ENCODE data around the gene METTL13. TPM values are rescaled to one million over a fixed set of nuclear protein-coding genes. Genes with fewer than 3 reads are reported as not detected.
A peak's percentile ranks its signal among the peaks of the same experiment; 100 is the strongest.
"Not testable (repeated sequence)": the region's sequence is repeated elsewhere in the genome, so short reads cannot be mapped to it uniquely, and the experiment has no call there.

Gene METTL13
- polyA plus RNA-seq, 10 donors = 19.3 to 29.1 (median 20.7) TPM

DNA sequence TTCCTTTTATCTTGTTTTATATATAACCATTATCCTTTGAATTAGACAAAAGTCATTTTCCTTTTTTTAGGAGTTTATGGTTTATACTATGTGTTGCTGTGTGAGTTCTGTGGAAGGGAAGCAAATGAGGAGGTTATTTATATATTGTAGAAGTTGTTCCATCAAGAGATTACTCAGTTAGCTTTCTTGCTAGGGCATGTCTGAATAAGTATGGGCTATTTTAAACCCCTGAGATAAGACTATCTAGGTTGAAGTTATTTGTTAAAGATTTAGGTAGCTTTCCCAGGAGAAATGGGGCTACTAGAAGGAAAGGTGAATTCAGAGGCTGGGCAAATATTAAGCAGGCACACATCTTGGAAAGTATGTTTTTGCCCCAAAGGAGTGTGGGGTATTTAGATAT lies 23.4 kb upstream of the METTL13 start:
- no peak for DNase-seq

DNA sequence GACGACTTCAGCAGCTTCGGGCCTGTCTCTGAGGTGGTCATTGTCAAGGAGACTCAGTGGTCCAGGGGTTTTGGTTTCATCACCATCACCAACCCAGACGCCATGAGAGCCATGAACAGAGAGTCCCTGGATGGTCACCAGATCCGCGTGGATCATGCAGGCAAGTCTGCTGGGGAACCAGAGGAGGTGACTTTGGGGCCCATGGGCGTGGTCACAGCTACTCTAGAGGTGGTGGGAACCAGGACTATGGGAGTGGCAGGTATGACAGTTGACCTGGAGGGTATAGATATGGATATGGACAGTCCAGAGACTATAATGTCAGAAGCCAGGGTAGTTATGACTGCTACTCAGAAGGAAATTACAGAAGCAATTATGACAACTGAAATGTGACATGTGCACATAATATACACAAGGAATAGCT lies 19.3 kb upstream of the METTL13 start:
- no peak for DNase-seq

DNA sequence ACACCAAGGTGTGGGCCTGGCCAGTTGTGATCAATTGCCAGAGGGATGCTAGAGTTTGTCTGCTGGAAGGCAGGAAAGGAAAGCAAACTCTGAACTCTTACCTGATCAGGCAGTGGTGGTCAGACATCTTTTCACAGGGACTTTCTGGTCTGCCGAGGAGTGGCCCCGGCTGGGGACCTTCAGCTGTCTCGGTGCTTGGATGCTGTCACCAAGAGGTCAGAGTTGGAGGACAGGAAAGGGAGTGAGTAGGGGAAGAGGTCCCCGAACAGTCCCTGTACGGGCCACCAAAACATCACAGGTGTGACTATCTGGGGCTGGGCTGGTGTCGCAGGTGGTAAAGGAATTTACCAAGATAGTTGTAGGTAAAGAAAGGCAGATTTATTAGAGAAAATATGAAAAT lies 17.7 kb upstream of the METTL13 start:
- DNase-seq = no peak

DNA sequence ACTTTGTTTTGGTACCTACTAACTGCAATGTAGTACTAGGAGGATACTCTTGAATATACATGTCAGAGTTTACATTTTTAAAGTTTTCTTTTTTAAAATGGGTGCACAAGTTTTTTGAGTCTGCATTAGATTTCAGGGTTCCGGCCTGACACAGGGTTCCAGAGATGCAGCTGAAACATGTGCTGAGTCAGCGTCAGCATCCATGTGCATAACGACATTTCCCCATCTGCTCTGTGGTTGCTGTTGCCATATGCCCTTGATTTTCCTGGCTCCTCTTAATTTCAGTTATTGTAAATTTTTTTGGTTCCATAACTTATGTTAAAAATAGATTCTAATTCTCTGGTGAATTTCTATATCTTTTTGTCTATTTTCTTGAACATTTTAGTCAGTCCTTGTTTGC lies 12.3 kb upstream of the METTL13 start:
- no peak for DNase-seq

DNA sequence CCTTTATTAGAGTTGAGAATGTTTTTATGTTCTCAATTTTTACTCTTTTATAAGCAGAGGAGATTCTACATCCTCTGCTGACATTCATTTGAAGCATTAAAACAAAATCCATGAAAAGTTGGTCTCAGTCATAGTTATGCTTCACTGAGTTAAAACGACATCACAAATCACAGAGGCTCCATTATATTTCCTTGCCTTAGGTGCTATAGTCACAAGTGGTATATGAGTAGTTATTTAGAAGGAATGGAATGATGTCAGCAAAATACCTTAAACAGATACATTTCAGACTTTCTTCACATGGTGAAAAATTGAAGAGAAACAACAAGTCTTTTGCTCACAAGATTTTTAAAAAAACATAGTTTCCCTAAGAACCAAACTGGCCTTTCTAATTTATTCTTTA lies 11.7 kb upstream of the METTL13 start:
- no peak for DNase-seq

DNA sequence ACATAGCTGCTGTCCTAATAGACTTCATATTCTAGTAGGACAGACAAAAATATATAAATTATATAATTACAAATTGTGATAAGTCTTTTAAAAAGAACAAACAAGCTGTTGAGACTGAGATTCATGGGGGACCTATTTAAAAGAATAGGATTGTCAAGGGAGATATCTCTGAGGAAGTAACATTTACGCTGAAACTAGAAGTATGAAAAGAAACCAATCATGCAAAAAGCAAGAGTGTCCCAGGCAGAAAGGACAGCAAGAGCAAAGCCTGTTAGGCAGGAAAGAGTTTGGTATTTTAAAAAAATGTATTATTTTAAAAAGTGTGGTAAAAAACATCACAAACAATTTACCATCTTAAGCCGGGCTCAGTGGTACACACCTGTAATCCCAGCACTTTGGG lies 9.1 kb upstream of the METTL13 start:
- DNase-seq = no peak

DNA sequence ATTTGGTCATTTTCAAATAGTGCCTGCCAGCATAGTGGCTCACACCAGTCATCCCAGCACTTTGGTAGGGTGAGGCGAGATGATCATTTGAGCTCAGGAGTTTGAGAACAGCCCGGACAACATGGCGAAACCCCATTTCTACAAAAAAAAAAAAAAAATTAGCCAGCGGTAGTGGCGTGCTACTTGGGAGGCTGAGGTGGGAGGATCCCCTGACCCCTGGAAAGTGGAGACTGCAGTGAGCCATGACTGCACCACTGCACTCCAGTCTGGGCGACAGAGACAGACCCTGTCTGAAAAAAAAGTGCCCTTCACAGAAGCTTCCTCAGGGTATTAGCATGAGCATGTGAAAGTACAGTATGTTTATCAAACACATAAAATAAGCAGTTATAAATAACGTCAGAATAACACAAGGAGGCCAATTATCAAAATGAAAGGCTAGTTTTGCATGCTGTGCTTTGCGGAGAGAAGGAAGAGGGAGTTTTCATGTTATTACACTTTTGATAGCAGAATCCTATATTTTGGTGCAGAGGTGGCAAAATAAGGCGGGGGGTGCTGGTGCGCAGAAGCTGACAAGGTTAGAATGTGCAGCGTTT lies 781 bp upstream of the METTL13 start:
- DNase-seq = no peak

DNA sequence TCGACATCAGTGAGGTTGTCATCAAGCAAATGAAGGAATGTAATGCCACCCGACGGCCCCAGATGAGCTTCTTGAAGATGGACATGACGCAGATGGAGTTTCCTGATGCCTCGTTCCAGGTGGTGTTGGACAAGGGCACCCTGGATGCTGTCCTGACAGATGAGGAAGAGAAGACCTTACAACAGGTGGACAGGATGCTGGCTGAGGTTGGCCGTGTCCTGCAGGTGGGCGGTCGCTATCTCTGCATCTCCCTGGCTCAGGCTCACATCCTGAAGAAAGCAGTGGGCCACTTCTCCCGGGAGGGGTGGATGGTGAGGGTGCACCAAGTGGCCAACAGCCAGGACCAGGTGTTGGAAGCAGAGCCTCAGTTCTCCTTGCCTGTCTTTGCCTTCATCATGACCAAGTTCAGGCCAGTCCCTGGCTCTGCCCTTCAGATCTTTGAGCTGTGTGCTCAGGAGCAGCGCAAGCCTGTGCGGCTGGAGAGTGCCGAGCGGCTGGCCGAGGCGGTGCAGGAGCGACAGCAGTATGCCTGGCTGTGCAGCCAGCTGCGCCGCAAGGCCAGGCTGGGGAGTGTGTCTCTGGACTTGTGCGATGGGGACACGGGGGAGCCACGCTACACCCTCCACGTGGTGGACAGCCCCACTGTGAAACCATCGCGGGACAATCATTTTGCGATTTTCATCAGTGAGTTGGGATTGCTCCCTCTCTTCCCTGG lies 2.5 kb downstream of the METTL13 start:
- DNase-seq = no peak

DNA sequence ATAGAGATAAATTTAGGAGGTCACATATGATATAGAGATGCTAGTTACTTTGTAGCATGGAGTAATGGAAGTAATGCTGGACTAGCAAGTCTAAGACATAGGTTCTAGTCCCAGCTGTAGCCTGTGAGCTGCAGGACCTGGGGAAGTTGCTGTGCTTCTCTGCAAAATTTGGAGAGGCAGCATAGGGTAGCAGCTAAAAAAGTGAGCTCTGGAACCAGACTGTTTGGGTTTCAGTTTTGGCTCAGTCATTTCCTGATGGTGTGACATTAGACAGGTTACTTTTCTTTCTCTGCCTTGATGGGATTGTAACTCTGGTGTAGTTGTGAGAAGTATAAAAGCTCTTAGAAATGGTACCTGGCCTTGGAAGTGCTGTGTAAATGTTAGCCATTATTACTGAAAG lies 3.3 kb downstream of the METTL13 start:
- DNase-seq = no peak

DNA sequence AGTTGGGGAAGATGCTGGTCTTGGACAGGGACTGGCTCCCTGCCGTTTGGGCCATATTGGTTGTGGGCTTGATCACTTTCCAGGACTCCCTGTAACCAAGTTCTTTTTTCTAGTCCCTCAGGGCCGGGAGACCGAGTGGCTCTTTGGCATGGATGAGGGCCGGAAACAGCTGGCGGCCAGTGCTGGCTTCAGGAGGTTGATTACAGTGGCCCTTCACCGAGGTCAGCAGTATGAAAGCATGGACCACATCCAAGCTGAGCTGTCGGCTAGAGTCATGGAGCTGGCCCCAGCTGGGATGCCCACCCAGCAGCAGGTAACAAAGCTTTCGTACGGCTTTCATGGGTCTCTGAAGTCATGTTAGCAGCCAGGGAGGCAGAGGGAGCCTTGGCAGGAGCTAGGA lies 4.3 kb downstream of the METTL13 start:
- no peak for DNase-seq

DNA sequence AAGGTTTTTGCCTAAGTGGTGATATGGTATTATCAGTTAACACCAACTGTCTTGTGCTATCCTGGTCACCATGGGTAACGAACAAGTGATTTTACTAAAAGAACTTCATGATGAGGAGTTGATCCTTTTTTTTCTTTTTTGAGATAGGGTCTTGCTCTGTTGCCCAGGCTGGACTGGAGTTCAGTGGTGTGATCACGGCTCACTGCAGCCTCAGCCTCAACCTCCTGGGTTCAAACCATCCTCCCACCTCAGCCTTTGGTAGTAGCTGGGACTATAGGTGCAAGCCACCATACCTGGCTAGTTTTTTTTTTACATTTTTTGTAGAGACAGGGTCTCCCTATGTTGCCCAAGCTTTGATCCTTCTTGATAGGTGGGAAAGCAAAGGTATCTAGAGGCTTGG lies 5.1 kb downstream of the METTL13 start:
- DNase-seq = no peak

DNA sequence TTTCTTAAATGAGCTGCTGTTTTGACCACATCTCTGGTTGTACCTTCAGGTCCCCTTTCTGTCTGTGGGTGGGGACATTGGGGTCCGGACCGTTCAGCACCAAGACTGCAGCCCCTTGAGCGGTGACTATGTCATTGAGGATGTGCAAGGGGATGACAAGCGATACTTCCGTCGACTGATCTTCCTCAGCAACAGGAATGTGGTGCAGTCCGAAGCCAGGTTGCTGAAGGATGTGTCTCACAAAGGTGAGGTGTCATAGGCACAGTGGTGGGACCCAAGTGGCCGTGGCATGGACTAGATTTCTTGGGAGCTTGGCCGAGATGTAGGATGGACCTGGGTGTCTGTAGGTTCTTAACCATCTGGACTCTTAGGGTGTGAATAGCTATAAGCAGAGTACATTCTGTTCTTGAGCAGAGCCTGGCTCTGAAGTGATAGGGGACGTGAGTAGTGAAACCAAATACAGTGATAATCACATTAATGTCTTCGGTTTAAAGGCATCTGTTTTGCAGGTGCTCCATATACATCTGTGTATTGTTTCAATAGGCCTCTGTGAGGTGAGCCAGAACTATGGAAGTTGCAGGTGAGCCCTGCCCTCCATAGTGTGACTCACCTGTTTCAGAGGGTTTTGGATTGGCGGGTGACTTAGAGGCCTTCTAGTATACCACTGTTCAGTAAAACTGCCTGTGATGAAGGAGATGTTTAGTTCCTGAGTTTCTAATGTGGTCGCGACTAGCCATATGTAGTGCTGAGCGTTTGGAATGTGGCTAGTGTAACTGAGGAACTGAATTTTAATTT lies 6.4 kb downstream of the METTL13 start:
- DNase-seq = no peak

DNA sequence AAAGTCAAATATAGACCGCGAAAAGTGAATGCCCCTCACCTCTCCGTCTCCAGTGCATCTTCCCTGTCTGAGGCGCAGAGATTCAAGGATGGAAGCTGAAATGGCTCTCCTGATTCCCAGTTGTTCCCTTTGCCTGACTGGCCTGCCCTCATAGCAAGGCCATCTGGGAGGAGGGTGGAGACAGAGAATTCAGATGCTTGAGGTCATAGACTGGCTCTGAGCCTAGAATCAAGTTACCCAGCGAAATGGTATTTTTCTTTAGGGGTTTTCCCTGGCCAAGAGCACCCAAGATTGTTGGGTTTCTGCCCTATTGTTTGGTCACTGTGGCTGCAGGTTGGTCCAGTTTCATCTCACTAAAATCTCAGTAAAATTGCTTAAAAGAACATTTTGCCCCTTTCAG lies 7.2 kb downstream of the METTL13 start:
- DNase-seq = no peak

DNA sequence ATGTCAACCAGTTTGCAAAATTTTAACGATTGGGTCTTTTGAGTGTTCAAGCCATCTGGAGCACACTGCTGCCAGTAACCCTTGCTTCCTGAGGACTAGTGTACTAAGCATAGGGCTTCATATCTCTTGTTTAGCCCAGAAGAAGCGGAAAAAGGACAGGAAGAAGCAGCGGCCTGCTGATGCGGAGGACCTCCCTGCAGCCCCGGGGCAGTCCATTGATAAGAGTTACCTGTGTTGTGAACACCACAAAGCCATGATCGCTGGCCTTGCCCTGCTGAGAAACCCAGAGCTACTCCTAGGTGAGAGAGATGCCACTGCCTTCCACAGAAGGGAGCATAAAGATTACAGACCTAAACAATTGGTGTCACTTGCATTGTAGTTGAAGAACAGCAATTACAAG lies 8.9 kb downstream of the METTL13 start:
- no peak for DNase-seq

DNA sequence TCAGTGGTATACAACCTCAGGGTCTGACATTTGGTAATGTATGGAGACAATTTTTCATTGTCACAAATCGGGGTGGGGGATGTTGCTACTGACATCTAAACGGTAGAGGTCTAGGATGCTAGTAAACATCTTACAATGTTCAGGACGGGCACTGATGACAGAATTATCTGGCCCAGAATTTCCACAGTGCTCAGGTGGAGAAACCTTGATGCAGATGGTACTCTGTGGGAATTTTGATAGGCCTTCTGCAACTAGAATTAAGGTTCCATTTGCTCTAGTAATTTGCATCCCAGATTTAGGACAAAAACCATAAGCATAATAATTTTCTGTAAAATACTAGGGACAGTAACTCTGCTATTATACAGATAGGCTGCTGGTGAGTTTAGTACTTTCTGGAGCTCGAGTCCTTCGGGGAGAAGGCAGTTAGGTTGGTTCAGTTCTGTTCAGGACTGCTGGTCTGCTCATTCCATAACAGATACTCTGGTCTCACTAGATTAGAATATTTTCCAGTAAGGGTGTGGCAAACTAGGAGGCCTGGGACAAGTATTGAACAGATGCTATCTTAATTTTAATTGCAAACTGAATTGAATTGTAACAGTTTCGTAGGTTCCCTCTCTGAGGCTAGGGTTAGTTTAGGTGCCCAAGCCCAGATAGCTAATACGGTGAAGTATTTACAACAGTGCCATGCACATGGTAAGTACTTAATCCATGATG lies 11.4 kb downstream of the METTL13 start:
- DNase-seq = no peak

DNA sequence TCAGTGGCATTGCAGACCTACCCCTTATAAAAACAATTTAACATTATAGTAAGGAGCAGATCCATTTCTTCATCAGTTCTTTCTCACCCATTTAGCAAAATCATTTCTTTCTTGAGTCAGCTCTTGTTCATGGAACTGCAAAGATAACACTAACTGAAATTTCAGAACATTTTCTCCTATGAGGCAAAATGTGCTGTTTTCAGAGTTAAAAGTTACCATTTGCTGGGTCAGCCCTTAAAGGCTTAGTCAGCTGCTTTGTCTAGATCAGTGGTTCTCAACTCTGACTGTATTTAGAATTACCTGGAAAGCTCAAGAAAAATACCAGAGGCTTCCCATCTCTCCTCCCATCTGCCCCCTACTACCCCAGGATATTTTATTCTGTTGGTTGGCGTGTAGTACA lies 12.2 kb downstream of the METTL13 start:
- no peak for DNase-seq

DNA sequence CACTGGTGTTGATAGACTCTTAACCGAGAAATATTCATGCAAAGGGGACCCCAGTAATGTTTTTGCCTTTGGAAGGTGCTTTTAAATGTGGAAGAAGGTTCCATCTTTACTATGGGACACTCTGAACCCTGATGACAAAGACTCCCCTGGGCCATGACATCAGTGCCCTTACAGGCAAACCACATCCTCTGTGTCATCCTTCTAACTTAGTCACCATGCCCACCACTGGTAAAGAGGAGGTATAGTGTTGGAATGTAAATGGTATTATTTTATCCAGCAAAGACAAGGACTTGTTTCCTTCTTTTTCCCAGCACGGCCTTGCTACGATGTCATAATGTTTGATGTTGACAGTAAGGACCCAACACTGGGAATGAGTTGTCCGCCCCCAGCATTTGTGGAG lies 12.6 kb downstream of the METTL13 start:
- DNase-seq = peak in 1 of 3 donors; percentile 41

DNA sequence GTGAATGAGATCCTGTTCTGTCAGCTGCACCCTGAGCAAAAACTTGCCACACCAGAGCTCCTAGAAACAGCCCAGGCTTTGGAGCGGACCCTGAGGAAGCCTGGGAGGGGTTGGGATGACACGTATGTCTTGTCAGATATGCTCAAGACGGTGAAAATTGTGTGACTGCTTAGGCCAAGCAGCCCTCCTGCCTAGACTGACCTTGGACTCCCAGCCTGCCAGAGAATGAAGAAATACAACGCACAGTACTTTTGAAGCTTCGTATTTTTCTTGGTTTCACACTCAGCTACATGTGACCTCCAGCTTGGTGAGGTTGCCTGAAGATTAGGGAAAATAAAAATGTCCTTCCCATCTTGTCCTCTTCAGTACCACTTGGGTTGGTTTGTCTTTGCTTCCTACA lies 15.1 kb downstream of the METTL13 start:
- DNase-seq = no peak

DNA sequence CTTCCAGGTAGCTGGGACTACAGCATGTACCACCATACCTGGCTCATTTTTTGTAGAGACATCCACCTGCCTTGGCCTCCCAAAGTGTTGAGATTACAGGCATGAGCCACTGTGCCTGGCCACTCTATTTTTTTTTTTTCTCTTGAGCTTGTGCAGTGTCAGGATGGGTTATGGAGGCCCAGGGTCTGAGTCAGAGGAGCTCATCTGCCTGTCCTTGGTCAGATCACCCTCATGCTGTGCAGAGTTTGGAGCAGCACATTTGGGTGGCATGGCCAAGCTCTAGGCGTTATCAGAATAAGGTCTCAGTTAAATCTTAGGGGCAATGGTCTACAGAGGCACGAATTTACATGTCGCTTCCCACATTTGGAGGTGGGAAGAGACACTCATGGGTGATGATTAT lies 16.9 kb downstream of the METTL13 start:
- no peak for DNase-seq

DNA sequence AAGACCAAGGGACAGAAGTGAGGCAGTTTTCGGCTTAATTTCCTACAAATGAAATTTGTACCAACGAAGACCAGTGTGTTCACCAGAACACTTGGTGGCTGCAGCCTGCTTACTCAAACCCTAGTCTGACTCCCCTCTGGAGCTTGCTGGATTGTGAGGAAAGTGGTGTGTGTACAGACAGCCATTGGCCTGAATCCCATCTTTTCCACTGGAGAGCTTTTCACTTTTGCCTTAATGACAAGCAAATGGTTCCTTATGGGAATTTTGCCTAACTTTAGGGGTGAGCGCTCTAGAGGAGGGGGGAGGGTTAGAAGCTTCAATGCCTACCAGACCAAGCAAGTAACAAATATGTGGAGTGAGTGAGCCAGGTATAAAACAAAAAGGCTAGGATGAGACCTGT lies 17.3 kb downstream of the METTL13 start:
- peak in 2 of 3 donors; percentile 17 to 44 for DNase-seq

DNA sequence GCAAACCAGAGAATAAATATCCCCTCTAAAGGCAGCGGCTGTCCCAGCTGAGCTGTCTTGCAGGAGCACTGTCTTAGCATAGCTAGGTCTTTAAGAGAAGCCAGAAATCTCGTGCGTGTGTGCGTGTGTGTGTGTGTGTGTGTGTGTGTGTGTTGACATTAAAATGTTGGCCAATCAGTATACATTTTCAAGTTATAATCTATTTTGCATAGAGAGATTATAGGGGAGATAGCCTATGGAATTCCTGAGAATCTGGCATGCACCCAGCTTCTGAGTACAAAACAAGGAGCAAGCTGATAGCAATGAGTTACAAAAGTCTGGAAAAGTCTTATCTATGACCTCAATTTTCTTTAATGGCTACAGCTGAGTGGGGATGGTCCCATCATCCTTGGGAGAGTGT lies 17.7 kb downstream of the METTL13 start:
- DNase-seq = peak in 2 of 3 donors; percentile 14 to 48

DNA sequence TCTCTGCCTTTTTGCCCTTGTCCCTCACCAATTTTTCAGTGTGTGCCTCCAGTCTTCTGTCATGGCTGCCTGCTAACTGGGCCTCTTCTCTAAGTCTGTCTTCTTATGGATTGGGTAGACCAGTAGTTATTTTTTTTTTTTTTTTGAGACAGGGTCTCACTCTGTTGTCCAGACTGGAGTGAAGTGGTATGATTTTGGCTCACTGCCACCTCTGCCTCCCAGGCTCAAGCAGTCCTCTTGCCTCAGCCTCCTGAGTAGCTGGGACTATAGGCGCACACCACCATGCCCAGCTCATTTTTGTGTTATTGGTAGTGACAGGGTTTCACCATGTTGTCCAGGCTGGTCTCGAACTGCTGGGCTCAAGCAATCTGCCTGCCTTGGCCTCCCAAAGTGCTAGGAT lies 18.2 kb downstream of the METTL13 start:
- not testable (repeated sequence) for DNase-seq

DNA sequence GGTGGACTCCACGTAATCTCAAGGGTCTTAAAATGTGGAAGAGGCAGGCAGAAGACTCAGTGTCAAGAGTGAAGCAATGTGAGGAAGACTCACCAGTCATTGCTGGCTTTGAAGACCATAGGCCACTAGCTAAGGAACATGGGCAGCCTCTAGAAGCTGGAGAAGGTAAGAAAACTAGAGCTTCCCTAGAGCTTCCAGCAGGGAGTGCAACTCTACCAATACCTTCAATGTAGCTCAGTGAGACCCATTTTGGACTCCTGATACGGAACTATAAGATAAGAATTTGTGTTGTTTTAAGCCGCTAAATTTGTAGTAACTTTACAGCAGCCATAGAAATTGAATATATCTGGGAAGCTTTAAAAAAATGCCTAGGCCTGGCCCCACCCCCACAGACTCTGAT lies 18.9 kb downstream of the METTL13 start:
- no peak for DNase-seq
